Glutamatergic neuron (in vitro differentiated cells): Measurements from ENCODE around the gene MAJIN. TPM values are rescaled to one million over a fixed set of nuclear protein-coding genes. Genes with fewer than 3 reads are reported as not detected.
A peak's percentile ranks its signal among the peaks of the same experiment; 100 is the strongest.

Source experiments
- DNase-seq: peaks from one replicate; pipeline ENCODE4 v3.0.0; 2022
- H3K27ac Mint-ChIP-seq: one replicate; pipeline ENCODE4 v1.8.0; 2020; ENCODE audit warnings: mild to moderate bottlenecking, mixed read lengths, inconsistent platforms; ENCODE audit not compliant: unreplicated experiment
- H3K27me3 Mint-ChIP-seq: one replicate; pipeline ENCODE4 v1.8.0; 2020; ENCODE audit warnings: mild to moderate bottlenecking, moderate library complexity, mixed read lengths, inconsistent platforms; ENCODE audit not compliant: unreplicated experiment
- H3K36me3 Mint-ChIP-seq: one replicate; pipeline ENCODE4 v1.8.0; 2020; ENCODE audit warnings: mild to moderate bottlenecking, mixed read lengths, inconsistent platforms; ENCODE audit not compliant: unreplicated experiment
- H3K4me1 Mint-ChIP-seq: one replicate; pipeline ENCODE4 v1.8.0; 2020; ENCODE audit warnings: mild to moderate bottlenecking, low read depth, mixed read lengths, inconsistent platforms; ENCODE audit not compliant: unreplicated experiment
- H3K4me3 Mint-ChIP-seq: one replicate; pipeline ENCODE4 v1.8.0; 2020; ENCODE audit warnings: mild to moderate bottlenecking, mixed read lengths, inconsistent platforms; ENCODE audit not compliant: unreplicated experiment
- H3K9me3 Mint-ChIP-seq: one replicate; pipeline ENCODE4 v1.8.0; 2020; ENCODE audit warnings: mild to moderate bottlenecking, moderate library complexity, mixed read lengths, inconsistent platforms; ENCODE audit not compliant: unreplicated experiment
- CTCF ChIP-seq: fragments of 200-600 bp; sonication (generic); IDR thresholded peaks from one replicate; pipeline ENCODE4 v1.5.0; 2021; ENCODE audit not compliant: partially characterized antibody, unreplicated experiment
- total RNA-seq: library from RNA; stranded (reverse); fragmentation: NEBNext Ultra II Directional; extraction: Animal tissue kit (Norgen Biotek cat#: 25700); gene quantifications from one replicate; pipeline ENCODE4 v1.2.1, GENCODE V29; 2021; ENCODE audit not compliant: unreplicated experiment

The MAJIN gene
- total RNA-seq, 1 donor from 2014 or later, result not detected

GRCh38 chr11:64928957-64929356 is 43.0 kb downstream of the MAJIN start:
- Mint-ChIP-seq H3K36me3 (peaks cover 15% of the 10 kb centered on the region), H3K27me3 (peaks cover 6% of the 10 kb centered on the region)
- DNase-seq, result no peak

GRCh38 chr11:64926689-64927088 is 45.2 kb downstream of the MAJIN start:
- no peak for DNase-seq
- peaks cover 9% of the 10 kb centered on the region for H3K36me3 Mint-ChIP-seq
- peaks cover 5% of the 10 kb centered on the region for H3K4me1 Mint-ChIP-seq
- H3K9me3 Mint-ChIP-seq, result peaks cover 2% of the 10 kb centered on the region
- H3K27me3 Mint-ChIP-seq, result peaks cover 4% of the 10 kb centered on the region
- H3K27ac Mint-ChIP-seq, result no peak overlapping the region
- peak overlapping the region; percentile 75 for H3K4me3 Mint-ChIP-seq
- no peak for TF ChIP-seq CTCF

More at GRCh38 chr11:64928957-64929356, 43.0 kb downstream of the MAJIN start:
- Mint-ChIP-seq H3K9me3 (peaks cover 3% of the 10 kb centered on the region), H3K4me1 (peaks cover 12% of the 10 kb centered on the region), H3K27ac (no peak overlapping the region), H3K4me3 (no peak overlapping the region)
- no peak for TF ChIP-seq CTCF

- H3K9me3 Mint-ChIP-seq, result peaks cover 3% of the 10 kb centered on the region
- no peak for TF ChIP-seq CTCF
- no peak for DNase-seq
- peak overlapping the region; percentile 96 for H3K27ac Mint-ChIP-seq
- H3K27me3 Mint-ChIP-seq, result peaks cover 4% of the 10 kb centered on the region
- peak overlapping the region; percentile 92 for H3K4me3 Mint-ChIP-seq
- H3K4me1 Mint-ChIP-seq, result peaks cover 5% of the 10 kb centered on the region
- H3K36me3 Mint-ChIP-seq, result peaks cover 4% of the 10 kb centered on the region
Observed at GRCh38 chr11:64925536-64926436, 46.1 kb downstream of the MAJIN start.

- Mint-ChIP-seq H3K4me3 (peak overlapping the region; percentile 92), H3K27me3 (peaks cover 4% of the 10 kb centered on the region), H3K27ac (peak overlapping the region; percentile 96), H3K9me3 (peaks cover 3% of the 10 kb centered on the region), H3K36me3 (no peaks in the 10 kb centered on the region), H3K4me1 (peaks cover 10% of the 10 kb centered on the region)
- peak; percentile 1 for TF ChIP-seq CTCF
- DNase-seq, result no peak
Observed at GRCh38 chr11:64924910-64925284, 47.0 kb downstream of the MAJIN start.
